CD4-positive, alpha-beta T cell (primary cell): Measurements from ENCODE around the gene MMP19. TPM values are rescaled to one million over a fixed set of nuclear protein-coding genes. Genes with fewer than 3 reads are reported as not detected.
"Not testable (repeated sequence)": the region's sequence is repeated elsewhere in the genome, so short reads cannot be mapped to it uniquely, and the experiment has no call there.

Experiments
- ATAC-seq: fragments of 200-7000 bp; cut with Tn5 transposase; one replicate; pipeline ENCODE4 v1.10.0; 2022; ENCODE audit warnings: mild to moderate bottlenecking; ENCODE audit not compliant: poor library complexity
- CTCF ChIA-PET: fragments of 350-600 bp; sonication (Branson Sonifier 250); formaldehyde crosslinking; loops from one replicate; lab custom pipeline; 2021; ENCODE audit warnings: antibody characterized with exemption, inconsistent platforms; lab: Charles Lee
- POLR2A ChIA-PET: fragments of 350-600 bp; sonication (Branson Sonifier 250); formaldehyde crosslinking; loops from one replicate; lab custom pipeline; 2021; ENCODE audit warnings: antibody characterized with exemption, inconsistent platforms; lab: Charles Lee
- DNase-seq, 14 experiments: peaks; one replicate each; pipeline ENCODE4 v3.0.0-alpha.2; 2013 to 2020; ENCODE audit warnings: mixed read lengths in 2 of 14
- H3K27ac ChIP-seq, 2 donors: one replicate each; pipeline versions ENCODE4 v1.5.1 to v1.7.0; 2013; ENCODE audit warnings: low read length in 2 of 2, low read depth in 1 of 2, mild to moderate bottlenecking in 1 of 2
- H3K27me3 ChIP-seq, 2 experiments: 1 replicate in 1 of 2; 2 replicates in 1 of 2; pipeline versions ENCODE4 v1.6.1 to v1.7.0; 2013; ENCODE audit warnings: low read length in 2 of 2, control low read depth in 1 of 2, mild to moderate bottlenecking in 1 of 2, moderate library complexity in 1 of 2; ENCODE audit not compliant: insufficient read depth in 2 of 2, control insufficient read depth in 1 of 2
- H3K36me3 ChIP-seq: one replicate; pipeline ENCODE4 v1.6.1; 2013; ENCODE audit warnings: low read length, control low read depth; ENCODE audit not compliant: insufficient read depth
- H3K4me1 ChIP-seq: one replicate; pipeline ENCODE4 v1.6.1; 2013; ENCODE audit warnings: low read length, control low read depth; ENCODE audit not compliant: insufficient read depth
- H3K4me3 ChIP-seq: one replicate; pipeline ENCODE4 v1.5.1; 2013; ENCODE audit warnings: mild to moderate bottlenecking, low read length, moderate library complexity
- H3K9me3 ChIP-seq, 2 experiments: 1 replicate in 1 of 2; 2 replicates in 1 of 2; pipeline versions ENCODE4 v1.6.1 to v1.7.0; 2013; ENCODE audit warnings: low read length in 2 of 2, mild to moderate bottlenecking in 2 of 2, control low read depth in 1 of 2, moderate library complexity in 1 of 2; ENCODE audit not compliant: control insufficient read depth in 1 of 2, insufficient read depth in 1 of 2
- H3K27ac Mint-ChIP-seq: one replicate; pipeline ENCODE4 v1.8.0; 2020; ENCODE audit warnings: mixed read lengths
- H3K27me3 Mint-ChIP-seq: one replicate; pipeline ENCODE4 v1.8.0; 2021; ENCODE audit warnings: mixed read lengths
- H3K36me3 Mint-ChIP-seq: one replicate; pipeline ENCODE4 v1.8.0; 2021; ENCODE audit warnings: low read depth, mixed read lengths
- H3K4me1 Mint-ChIP-seq: one replicate; pipeline ENCODE4 v1.8.0; 2021; ENCODE audit warnings: low read depth, mixed read lengths
- H3K4me3 Mint-ChIP-seq: one replicate; pipeline ENCODE4 v1.8.0; 2020; ENCODE audit warnings: mild to moderate bottlenecking, mixed read lengths
- H3K9me3 Mint-ChIP-seq: one replicate; pipeline ENCODE4 v1.8.0; 2020; ENCODE audit warnings: mixed read lengths
- intact Hi-C, 2 experiments: fragments of 100-400 bp; cut with DNase I in 1 of 2; cut with micrococcal nuclease in 1 of 2; formaldehyde crosslinking; loops; one replicate each; pipeline versions ENCODE4 v1.15.1 to v1.9.0; 2023 to 2025; cut with DNase I, micrococcal nuclease
- total RNA-seq, 174 experiments: library from RNA in 2 of 174; stranded (reverse) in 2 of 174; gene quantifications; one replicate each; pipeline ENCODE4 v1.2.3 and lab custom pipeline; 2021 to 2026
- TF ChIP-seq, protein P1 (sequence below): fragments of 200-600 bp; IDR thresholded peaks from one replicate; pipeline ENCODE4 v1.8.0; 2022; ENCODE audit warnings: antibody characterized with exemption, mild to moderate bottlenecking

Gene MMP19
- total RNA-seq, 2 experiments from 2014 or later = not detected

DNA sequence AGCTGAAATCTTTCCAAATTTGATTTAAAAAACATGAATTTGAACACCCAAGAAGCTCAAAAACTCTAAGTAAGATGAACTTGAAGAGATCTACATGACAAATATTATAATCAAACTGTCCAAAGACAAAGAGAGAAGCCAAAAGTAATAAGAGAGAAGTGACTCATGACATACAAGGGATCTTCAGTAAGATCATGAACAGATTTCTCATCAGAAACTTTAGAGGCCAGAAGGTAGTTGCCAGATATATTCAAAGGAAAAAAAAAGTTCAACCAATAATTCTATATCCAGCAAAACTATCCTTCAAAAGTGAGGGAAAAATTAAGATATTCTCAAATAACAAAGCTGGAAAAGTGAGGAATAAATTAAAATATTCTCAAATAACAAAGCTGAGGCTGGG lies 35.1 kb upstream of the MMP19 start:
- no peak overlapping the region for H3K27ac Mint-ChIP-seq
- Histone ChIP-seq H3K27ac (no peak overlapping the region), H3K27me3 (no peaks in the 10 kb centered on the region), H3K36me3 (no peaks in the 10 kb centered on the region), H3K4me1 (peaks cover 2% of the 10 kb centered on the region), H3K4me3 (no peak overlapping the region), H3K9me3 (peaks cover 9 to 15% of the 10 kb centered on the region in 2 experiments)
- peaks cover 6% of the 10 kb centered on the region for H3K4me1 Mint-ChIP-seq
- TF ChIP-seq, protein P1, sequence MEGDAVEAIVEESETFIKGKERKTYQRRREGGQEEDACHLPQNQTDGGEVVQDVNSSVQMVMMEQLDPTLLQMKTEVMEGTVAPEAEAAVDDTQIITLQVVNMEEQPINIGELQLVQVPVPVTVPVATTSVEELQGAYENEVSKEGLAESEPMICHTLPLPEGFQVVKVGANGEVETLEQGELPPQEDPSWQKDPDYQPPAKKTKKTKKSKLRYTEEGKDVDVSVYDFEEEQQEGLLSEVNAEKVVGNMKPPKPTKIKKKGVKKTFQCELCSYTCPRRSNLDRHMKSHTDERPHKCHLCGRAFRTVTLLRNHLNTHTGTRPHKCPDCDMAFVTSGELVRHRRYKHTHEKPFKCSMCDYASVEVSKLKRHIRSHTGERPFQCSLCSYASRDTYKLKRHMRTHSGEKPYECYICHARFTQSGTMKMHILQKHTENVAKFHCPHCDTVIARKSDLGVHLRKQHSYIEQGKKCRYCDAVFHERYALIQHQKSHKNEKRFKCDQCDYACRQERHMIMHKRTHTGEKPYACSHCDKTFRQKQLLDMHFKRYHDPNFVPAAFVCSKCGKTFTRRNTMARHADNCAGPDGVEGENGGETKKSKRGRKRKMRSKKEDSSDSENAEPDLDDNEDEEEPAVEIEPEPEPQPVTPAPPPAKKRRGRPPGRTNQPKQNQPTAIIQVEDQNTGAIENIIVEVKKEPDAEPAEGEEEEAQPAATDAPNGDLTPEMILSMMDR = no peak
- ChIA-PET POLR2A (interaction anchor here (0.8 kb wide), 1 partner anchor 48 kb away, joined by 3 read pairs; no protein-coding TSS in a partner anchor), CTCF (no interaction called here)
- intact Hi-C loops = no loop called here
- DNase-seq (no peak), ATAC-seq (no peak)
- H3K4me3 Mint-ChIP-seq = no peak overlapping the region
- no peaks in the 10 kb centered on the region for H3K27me3 Mint-ChIP-seq
- peaks cover 8% of the 10 kb centered on the region for H3K9me3 Mint-ChIP-seq
- H3K36me3 Mint-ChIP-seq = peaks cover 8% of the 10 kb centered on the region

GRCh38 chr12:55875704-55876467 lies 33.1 kb upstream of the MMP19 start:
- Histone ChIP-seq H3K27ac (no peak overlapping the region), H3K4me3 (no peak overlapping the region), H3K27me3 (no peaks in the 10 kb centered on the region), H3K4me1 (no peaks in the 10 kb centered on the region), H3K36me3 (no peaks in the 10 kb centered on the region), H3K9me3 (peaks cover 9 to 15% of the 10 kb centered on the region in 2 experiments)
- no peak overlapping the region for H3K27ac Mint-ChIP-seq
- ChIA-PET CTCF (interaction anchor here (1.0 kb wide), 1 partner anchor 12 kb away, joined by 4 read pairs; no protein-coding TSS in a partner anchor), POLR2A (no interaction called here)
- H3K4me1 Mint-ChIP-seq = peaks cover 4% of the 10 kb centered on the region
- peaks cover 8% of the 10 kb centered on the region for H3K9me3 Mint-ChIP-seq
- TF ChIP-seq, protein P1 = no peak
- intact Hi-C loops = no loop called here
- ATAC-seq (no peak), DNase-seq (no peak)
- peaks cover 8% of the 10 kb centered on the region for H3K36me3 Mint-ChIP-seq
- H3K4me3 Mint-ChIP-seq = no peak overlapping the region
- H3K27me3 Mint-ChIP-seq = no peaks in the 10 kb centered on the region

DNA sequence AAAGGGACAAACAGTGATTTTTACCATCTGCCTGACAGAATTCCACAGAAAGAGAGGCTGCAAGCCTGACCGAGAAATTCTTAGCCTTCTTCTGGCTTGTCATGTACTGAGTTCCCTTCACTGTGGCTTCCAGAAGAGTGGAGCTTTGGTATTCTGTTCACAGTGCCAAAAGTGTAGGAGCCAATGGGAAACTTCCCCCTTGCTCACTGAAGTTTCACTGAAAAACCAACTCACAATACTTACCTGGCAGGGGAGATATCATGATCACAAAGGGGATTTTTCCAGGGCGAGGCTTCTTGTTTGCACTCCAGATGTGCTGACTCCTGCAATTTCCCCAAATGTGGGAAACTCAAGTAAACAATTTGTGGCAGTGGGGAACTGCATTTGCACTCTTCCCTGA lies 31.7 kb upstream of the MMP19 start:
- Histone ChIP-seq H3K9me3 (peaks cover 9 to 15% of the 10 kb centered on the region in 2 experiments), H3K36me3 (no peaks in the 10 kb centered on the region), H3K27me3 (no peaks in the 10 kb centered on the region), H3K27ac (no peak overlapping the region), H3K4me1 (no peaks in the 10 kb centered on the region), H3K4me3 (no peak overlapping the region)
- CTCF ChIA-PET = no interaction called here
- peaks cover 8% of the 10 kb centered on the region for H3K36me3 Mint-ChIP-seq
- TF ChIP-seq, protein P1 = no peak
- no peak overlapping the region for H3K4me3 Mint-ChIP-seq
- intact Hi-C loops = no loop called here
- H3K9me3 Mint-ChIP-seq = peaks cover 8% of the 10 kb centered on the region
- ATAC-seq (no peak), DNase-seq (no peak)
- H3K27me3 Mint-ChIP-seq = no peaks in the 10 kb centered on the region
- POLR2A ChIA-PET = no interaction called here
- no peak overlapping the region for H3K27ac Mint-ChIP-seq
- no peaks in the 10 kb centered on the region for H3K4me1 Mint-ChIP-seq

DNA sequence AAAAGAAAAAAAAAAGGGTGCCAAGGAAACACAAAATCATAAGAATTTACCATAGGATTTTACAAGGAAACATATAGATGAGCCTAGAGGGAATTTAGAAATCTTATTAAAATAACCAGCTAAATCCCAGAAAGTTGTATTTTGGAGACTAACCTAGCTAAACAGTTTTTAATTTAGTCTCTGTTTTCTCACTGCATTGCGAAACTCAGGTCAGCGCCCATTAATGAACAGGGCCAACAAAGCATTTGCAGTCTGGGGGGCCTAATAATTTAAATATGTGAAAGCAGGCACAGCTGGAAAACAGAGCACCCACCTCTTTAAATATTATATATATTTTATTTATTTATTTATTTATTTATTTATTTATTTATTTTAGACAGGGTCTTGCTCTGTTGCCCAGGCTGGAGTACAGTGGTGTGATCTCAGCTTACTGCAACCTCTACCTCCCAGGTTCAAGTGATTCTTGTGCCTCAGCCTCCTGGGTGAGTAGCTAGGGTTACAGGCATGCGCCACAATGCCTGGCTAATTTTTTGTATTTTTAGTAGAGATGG lies 23.8 kb upstream of the MMP19 start:
- H3K4me3 Mint-ChIP-seq, H3K4me3 ChIP-seq, DNase-seq, H3K4me1 ChIP-seq, H3K36me3 Mint-ChIP-seq, ATAC-seq, H3K27ac Mint-ChIP-seq, H3K9me3 Mint-ChIP-seq, H3K27ac ChIP-seq, intact Hi-C loops, H3K27me3 ChIP-seq, H3K36me3 ChIP-seq, H3K4me1 Mint-ChIP-seq, POLR2A ChIA-PET, H3K27me3 Mint-ChIP-seq: not testable (repeated sequence)
- CTCF ChIA-PET = interaction anchor here (1.1 kb wide), 1 partner anchor 74 kb away, joined by 3 read pairs; no protein-coding TSS in a partner anchor
- H3K9me3 ChIP-seq = peaks cover 14 to 26% of the 10 kb centered on the region in 2 experiments
